ENCODE data around the gene BCL2.

- TF ChIP-seq POLR2AphosphoS5 (IDR thresholded peaks at IDR 0.05; ENCODE audit: borderline replicate concordance, low read depth, low read length) (no peak), EZH2 (IDR thresholded peaks at IDR 0.05) (no peak)
Observed at GRCh38 chr18:63232826-63233225, 86.7 kb downstream of the BCL2 start.

All from SK-N-MC (cell line).